Smooth muscle cell (in vitro differentiated cells): ENCODE measurements around the gene DACH1. TPM values are rescaled to one million over a fixed set of nuclear protein-coding genes. Genes with fewer than 3 reads are reported as not detected.

Experiments used
- DNase-seq: peaks from one replicate; lab custom pipeline; 2025; ENCODE audit not compliant: unreplicated experiment; lab: John Stamatoyannopoulos, UW
- H2AFZ ChIP-seq: fragments of 200-600 bp; sonication (generic); 2 replicates; pipeline ENCODE4 v1.6.0; 2016; ENCODE audit warnings: antibody characterized with exemption, low read depth, mild to moderate bottlenecking
- H3F3A ChIP-seq: fragments of 200-600 bp; sonication (generic); 2 replicates; pipeline ENCODE4 v1.6.0; 2017; ENCODE audit warnings: antibody characterized with exemption, low read depth
- H3K27ac ChIP-seq: fragments of 200-600 bp; sonication (generic); 2 replicates; pipeline ENCODE4 v1.5.1; 2016; ENCODE audit warnings: low read depth, mild to moderate bottlenecking
- H3K27me3 ChIP-seq: fragments of 200-600 bp; sonication (generic); 2 replicates; pipeline ENCODE4 v1.6.1; 2016; ENCODE audit warnings: low read depth, mild to moderate bottlenecking
- H3K36me3 ChIP-seq: fragments of 200-600 bp; sonication (generic); 2 replicates; pipeline ENCODE4 v1.5.1; 2016; ENCODE audit warnings: low read depth
- H3K4me1 ChIP-seq: fragments of 200-600 bp; sonication (generic); 2 replicates; pipeline ENCODE4 v1.5.1; 2016; ENCODE audit warnings: low read depth
- H3K4me2 ChIP-seq: fragments of 200-600 bp; sonication (generic); 2 replicates; pipeline ENCODE4 v1.6.0; 2016; ENCODE audit warnings: mild to moderate bottlenecking
- H3K4me3 ChIP-seq: fragments of 200-600 bp; sonication (generic); 2 replicates; pipeline ENCODE4 v1.5.1; 2016; ENCODE audit warnings: mild to moderate bottlenecking
- H3K79me2 ChIP-seq: fragments of 200-600 bp; sonication (generic); 2 replicates; pipeline ENCODE4 v1.6.0; 2016; ENCODE audit warnings: low read depth, mild to moderate bottlenecking
- H3K9ac ChIP-seq: fragments of 200-600 bp; sonication (generic); 2 replicates; pipeline ENCODE4 v1.6.0; 2016; ENCODE audit warnings: low read depth
- H3K9me3 ChIP-seq: fragments of 200-600 bp; sonication (generic); replicated peaks from 2 replicates; pipeline ENCODE4 v1.5.1; 2016; ENCODE audit warnings: low read depth
- H4K20me1 ChIP-seq: fragments of 200-600 bp; sonication (generic); 2 replicates; pipeline ENCODE4 v1.6.0; 2016; ENCODE audit warnings: low read depth
- CTCF ChIP-seq: fragments of 200-600 bp; sonication (generic); IDR thresholded peaks from 2 replicates; pipeline ENCODE4 v1.5.1; 2017; ENCODE audit warnings: borderline replicate concordance, mild to moderate bottlenecking, antibody characterized with exemption; ENCODE audit not compliant: insufficient read depth, poor library complexity, severe bottlenecking
- WGBS: methylation state at CpG from one replicate; pipeline ENCODE4 v1.1.7; 2016; ENCODE audit warnings: low lambda C conversion rate; 5-methylcytosine and 5-hydroxymethylcytosine counted together
- polyA plus RNA-seq: library from polyadenylated mRNA; unstranded; fragments of >200 nt; fragmentation: Nextera tagmentation; extraction: Ambion mirVana; gene quantifications from 2 replicates; pipeline ENCODE4 v1.2.1, GENCODE V29; 2016
- total RNA-seq: library from RNA; depleted of rRNA; stranded (reverse); fragments of >200 nt; gene quantifications from 2 replicates; pipeline ENCODE4 v1.2.3, GENCODE V29; 2014

The DACH1 gene
- total and polyA plus RNA-seq, 2 experiments from 2014 or later = 0.33 to 1.6 TPM

- H3K4me1 ChIP-seq = no peaks in the 10 kb centered on the region
- no peaks in the 10 kb centered on the region for H3K9me3 ChIP-seq
- H3K79me2 ChIP-seq = no peaks in the 10 kb centered on the region
- no peak overlapping the region for H2AFZ ChIP-seq
- no peaks in the 10 kb centered on the region for H3F3A ChIP-seq
- TF ChIP-seq CTCF = no peak
- H4K20me1 ChIP-seq = no peaks in the 10 kb centered on the region
- WGBS = 83% methylated on average over 2 of the region's 2 CpGs
- H3K4me3 ChIP-seq = no peak overlapping the region
- no peak for DNase-seq
- no peaks in the 10 kb centered on the region for H3K27me3 ChIP-seq
- no peaks in the 10 kb centered on the region for H3K36me3 ChIP-seq
- no peak overlapping the region for H3K27ac ChIP-seq
- no peak overlapping the region for H3K4me2 ChIP-seq
- no peak overlapping the region for H3K9ac ChIP-seq
Observed at GRCh38 chr13:71589032-71589431, 278.0 kb downstream of the DACH1 start.

GRCh38 chr13:71587817-71588216 lies 279.2 kb downstream of the DACH1 start:
- H3K79me2 ChIP-seq = no peaks in the 10 kb centered on the region
- 94% methylated on average over 5 of the region's 5 CpGs for WGBS
- no peak overlapping the region for H3K9ac ChIP-seq
- no peak overlapping the region for H3K4me3 ChIP-seq
- H3K36me3 ChIP-seq = no peaks in the 10 kb centered on the region
- no peaks in the 10 kb centered on the region for H3K4me1 ChIP-seq
- H4K20me1 ChIP-seq = no peaks in the 10 kb centered on the region
- no peak overlapping the region for H3K27ac ChIP-seq
- H3K9me3 ChIP-seq = no peaks in the 10 kb centered on the region
- no peak for TF ChIP-seq CTCF
- no peaks in the 10 kb centered on the region for H3K27me3 ChIP-seq
- DNase-seq = no peak
- H2AFZ ChIP-seq = peak overlapping the region; percentile 39
- H3F3A ChIP-seq = no peaks in the 10 kb centered on the region
- no peak overlapping the region for H3K4me2 ChIP-seq

GRCh38 chr13:71587193-71587592 lies 279.8 kb downstream of the DACH1 start:
- no peaks in the 10 kb centered on the region for H3K27me3 ChIP-seq
- WGBS = 95% methylated on average over 2 of the region's 2 CpGs
- no peak overlapping the region for H3K4me3 ChIP-seq
- H2AFZ ChIP-seq = peak overlapping the region; percentile 39
- no peaks in the 10 kb centered on the region for H3K9me3 ChIP-seq
- H3K4me1 ChIP-seq = no peaks in the 10 kb centered on the region
- H4K20me1 ChIP-seq = no peaks in the 10 kb centered on the region
- no peak overlapping the region for H3K4me2 ChIP-seq
- no peaks in the 10 kb centered on the region for H3K79me2 ChIP-seq
- no peak for TF ChIP-seq CTCF
- no peak overlapping the region for H3K27ac ChIP-seq
- H3K9ac ChIP-seq = no peak overlapping the region
- no peaks in the 10 kb centered on the region for H3F3A ChIP-seq
- no peaks in the 10 kb centered on the region for H3K36me3 ChIP-seq
- DNase-seq = no peak

GRCh38 chr13:71583581-71583980 lies 283.4 kb downstream of the DACH1 start:
- no peaks in the 10 kb centered on the region for H3K79me2 ChIP-seq
- no peaks in the 10 kb centered on the region for H3F3A ChIP-seq
- H3K4me3 ChIP-seq = no peak overlapping the region
- TF ChIP-seq CTCF = no peak
- 95% methylated on average over 5 of the region's 5 CpGs for WGBS
- H3K9me3 ChIP-seq = no peaks in the 10 kb centered on the region
- H3K27ac ChIP-seq = no peak overlapping the region
- no peaks in the 10 kb centered on the region for H4K20me1 ChIP-seq
- H3K4me2 ChIP-seq = no peak overlapping the region
- no peak overlapping the region for H3K9ac ChIP-seq
- no peaks in the 10 kb centered on the region for H3K27me3 ChIP-seq
- no peak overlapping the region for H2AFZ ChIP-seq
- H3K4me1 ChIP-seq = no peaks in the 10 kb centered on the region
- no peak for DNase-seq
- H3K36me3 ChIP-seq = no peaks in the 10 kb centered on the region
